ENCODE measurements around the gene ZFHX3. TPM values are rescaled to one million over a fixed set of nuclear protein-coding genes. Genes with fewer than 3 reads are reported as not detected.

The ZFHX3 gene
- total RNA-seq, 2 donors from 2014 or later: 57.7 to 70.1 TPM

DNA sequence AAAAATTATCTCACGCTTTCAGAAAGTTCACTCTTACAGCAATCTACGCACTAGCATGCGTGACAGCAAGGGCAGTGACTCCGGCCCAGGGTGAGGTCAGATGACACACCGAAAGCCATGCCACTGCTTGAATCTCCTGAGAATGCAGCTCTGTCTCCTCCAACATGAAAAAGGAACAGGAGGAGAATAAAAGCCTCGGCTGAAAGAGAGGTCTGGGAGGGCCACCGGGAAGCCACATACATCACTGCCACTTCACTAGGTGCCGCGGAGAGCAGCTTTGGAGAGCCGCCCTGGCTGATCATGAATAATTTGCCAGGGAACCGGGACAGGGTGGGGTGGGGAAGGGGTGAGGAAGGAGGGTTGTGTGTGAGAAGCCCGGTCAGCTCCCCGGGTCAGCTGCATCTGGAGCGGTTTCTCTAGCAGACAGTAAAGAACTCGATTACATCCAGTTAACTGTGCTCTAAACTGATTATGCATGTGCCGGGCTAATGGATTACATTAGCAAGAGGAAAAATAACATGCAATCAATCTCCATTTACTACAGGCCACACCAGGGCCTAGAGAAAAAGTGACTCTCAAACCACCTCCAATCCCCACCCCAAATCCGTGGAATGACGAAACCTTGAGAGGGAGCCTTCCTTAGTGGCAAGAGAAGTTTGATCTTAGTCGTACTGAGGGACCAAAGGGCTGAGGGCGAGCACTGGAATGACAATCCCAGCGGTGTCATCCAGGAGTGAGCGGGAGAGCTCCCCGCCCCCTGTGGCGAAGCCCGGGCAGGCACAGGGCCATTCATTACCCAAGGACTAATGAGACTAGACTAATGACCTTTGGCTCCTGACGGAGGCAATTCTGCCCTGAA is 100.3 kb downstream of the ZFHX3 start:
- peak overlapping the region; percentile 4 for H3K4me3 ChIP-seq
- no peaks in the 10 kb centered on the region for H3K9me3 ChIP-seq
- H3K4me1 ChIP-seq (ENCODE audit: control insufficient read depth in 1 of 2, low read depth in 2 of 2): peaks cover 30 to 55% of the 10 kb centered on the region in 2 donors
- TF ChIP-seq, protein P1, sequence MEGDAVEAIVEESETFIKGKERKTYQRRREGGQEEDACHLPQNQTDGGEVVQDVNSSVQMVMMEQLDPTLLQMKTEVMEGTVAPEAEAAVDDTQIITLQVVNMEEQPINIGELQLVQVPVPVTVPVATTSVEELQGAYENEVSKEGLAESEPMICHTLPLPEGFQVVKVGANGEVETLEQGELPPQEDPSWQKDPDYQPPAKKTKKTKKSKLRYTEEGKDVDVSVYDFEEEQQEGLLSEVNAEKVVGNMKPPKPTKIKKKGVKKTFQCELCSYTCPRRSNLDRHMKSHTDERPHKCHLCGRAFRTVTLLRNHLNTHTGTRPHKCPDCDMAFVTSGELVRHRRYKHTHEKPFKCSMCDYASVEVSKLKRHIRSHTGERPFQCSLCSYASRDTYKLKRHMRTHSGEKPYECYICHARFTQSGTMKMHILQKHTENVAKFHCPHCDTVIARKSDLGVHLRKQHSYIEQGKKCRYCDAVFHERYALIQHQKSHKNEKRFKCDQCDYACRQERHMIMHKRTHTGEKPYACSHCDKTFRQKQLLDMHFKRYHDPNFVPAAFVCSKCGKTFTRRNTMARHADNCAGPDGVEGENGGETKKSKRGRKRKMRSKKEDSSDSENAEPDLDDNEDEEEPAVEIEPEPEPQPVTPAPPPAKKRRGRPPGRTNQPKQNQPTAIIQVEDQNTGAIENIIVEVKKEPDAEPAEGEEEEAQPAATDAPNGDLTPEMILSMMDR (IDR thresholded peaks at IDR 0.05): no peak
- no peaks in the 10 kb centered on the region for H3K27me3 ChIP-seq (replicated peaks; ENCODE audit: insufficient read depth)
- DNase-seq (ENCODE audit: low spot score): no peak
- H3K36me3 ChIP-seq: peaks cover 8% of the 10 kb centered on the region
- H3K27ac ChIP-seq: peak overlapping the region; percentile 18 to 34
- ATAC-seq (ENCODE audit: insufficient number of reproducible peaks, low FRiP score, low read depth): no peak

DNA sequence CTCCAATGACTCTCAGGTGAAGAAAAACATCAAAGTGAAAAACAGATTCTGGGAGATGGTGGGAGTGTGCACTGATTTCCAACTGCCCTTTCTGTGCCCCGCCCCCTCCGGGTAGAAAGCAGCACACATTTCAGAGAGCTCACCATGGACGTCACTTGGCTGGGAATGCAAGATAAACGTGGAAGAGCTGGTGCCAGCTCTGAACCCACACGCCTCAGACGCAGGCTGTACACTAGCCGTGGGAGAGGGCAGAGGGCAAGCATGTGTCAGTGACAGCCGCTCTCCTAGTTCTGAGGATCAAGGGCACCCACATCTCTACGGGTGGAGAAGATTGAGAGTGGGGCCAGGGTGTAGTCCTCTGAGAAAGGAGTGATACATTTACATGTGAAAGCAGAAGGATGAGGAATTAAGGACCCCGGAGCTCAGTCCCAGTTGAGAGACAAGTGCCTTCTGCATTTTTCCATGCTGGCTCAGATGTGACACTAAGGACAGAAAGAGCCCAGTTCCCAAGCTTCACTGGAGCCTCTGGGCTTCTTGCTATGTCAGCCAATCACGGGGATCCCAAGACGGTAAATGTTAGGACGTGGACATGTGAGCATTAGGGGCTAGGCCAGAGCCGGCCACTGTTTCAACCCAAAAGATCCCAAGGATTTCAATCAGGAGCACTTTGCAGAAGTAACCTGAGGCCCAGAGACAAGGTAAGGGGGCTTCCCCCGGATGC is 101.3 kb downstream of the ZFHX3 start:
- Histone ChIP-seq H3K4me1 (ENCODE audit: control insufficient read depth in 1 of 2, low read depth in 2 of 2) (peaks cover 25 to 45% of the 10 kb centered on the region in 2 donors), H3K36me3 (peaks cover 8% of the 10 kb centered on the region), H3K4me3 (no peak overlapping the region), H3K9me3 (no peaks in the 10 kb centered on the region), H3K27me3 (replicated peaks; ENCODE audit: insufficient read depth) (no peaks in the 10 kb centered on the region), H3K27ac (peak overlapping the region; percentile 18 to 34)
- TF ChIP-seq, protein P1 (IDR thresholded peaks at IDR 0.05): no peak
- DNase-seq (ENCODE audit: low spot score) (no peak), ATAC-seq (ENCODE audit: insufficient number of reproducible peaks, low FRiP score, low read depth) (no peak)

DNA sequence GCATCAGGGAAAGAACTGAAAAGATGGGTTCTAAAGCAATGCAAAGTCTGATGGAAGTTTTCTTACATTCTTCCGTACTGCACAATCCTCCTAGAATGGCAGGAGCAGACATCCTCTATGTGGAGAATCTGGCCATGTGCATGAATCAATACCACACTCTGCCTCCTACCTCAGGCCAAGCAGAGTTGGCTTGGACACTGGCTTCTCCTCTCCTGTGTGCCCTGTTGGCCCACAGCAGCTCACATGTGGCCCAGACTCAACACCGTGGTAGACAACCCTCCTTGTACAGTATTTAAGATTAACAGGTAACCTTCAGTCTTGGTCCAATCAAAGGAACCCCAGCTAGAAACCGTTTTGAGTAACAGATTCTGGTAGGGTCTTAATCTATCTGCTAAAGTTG is 101.9 kb downstream of the ZFHX3 start:
- ATAC-seq (ENCODE audit: insufficient number of reproducible peaks, low FRiP score, low read depth): no peak
- peak overlapping the region; percentile 18 to 34 for H3K27ac ChIP-seq

DNA sequence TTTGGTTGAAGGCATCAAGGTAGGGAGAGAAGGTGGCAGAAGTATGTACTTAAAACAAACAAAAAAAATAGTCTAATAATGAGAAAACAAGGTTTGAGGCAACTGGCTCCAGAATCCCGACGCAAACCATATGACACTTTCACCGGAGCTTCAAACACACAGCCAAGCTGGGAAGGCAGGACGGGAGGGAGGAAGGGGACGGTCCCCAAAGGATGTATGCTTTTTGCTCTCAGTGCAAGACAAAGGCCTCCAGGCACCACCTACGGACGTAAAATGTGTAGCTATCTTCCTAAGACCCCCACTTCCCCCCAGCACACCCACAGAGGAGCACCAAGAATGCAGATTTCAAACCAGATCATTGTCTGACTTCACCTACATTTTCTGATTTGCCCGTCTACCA is 102.3 kb downstream of the ZFHX3 start:
- ATAC-seq (ENCODE audit: insufficient number of reproducible peaks, low FRiP score, low read depth): no peak
- H3K27ac ChIP-seq: peak overlapping the region in 1 of 2 donors; percentile 18
- no peak for DNase-seq (ENCODE audit: low spot score)

More for the DNA sequence above, 101.9 kb downstream of the ZFHX3 start:
- Histone ChIP-seq H3K4me3 (no peak overlapping the region), H3K36me3 (peaks cover 8% of the 10 kb centered on the region), H3K9me3 (no peaks in the 10 kb centered on the region), H3K27me3 (replicated peaks; ENCODE audit: insufficient read depth) (no peaks in the 10 kb centered on the region), H3K4me1 (ENCODE audit: control insufficient read depth in 1 of 2, low read depth in 2 of 2) (peaks cover 22 to 45% of the 10 kb centered on the region in 2 donors)
- no peak for DNase-seq (ENCODE audit: low spot score)
- TF ChIP-seq, protein P1 (IDR thresholded peaks at IDR 0.05): no peak

More for the DNA sequence above, 102.3 kb downstream of the ZFHX3 start:
- Histone ChIP-seq H3K36me3 (peaks cover 8% of the 10 kb centered on the region), H3K4me3 (no peak overlapping the region), H3K4me1 (ENCODE audit: control insufficient read depth in 1 of 2, low read depth in 2 of 2) (peaks cover 22 to 50% of the 10 kb centered on the region in 2 donors), H3K9me3 (no peaks in the 10 kb centered on the region), H3K27me3 (replicated peaks; ENCODE audit: insufficient read depth) (no peaks in the 10 kb centered on the region)
- TF ChIP-seq, protein P1 (IDR thresholded peaks at IDR 0.05): no peak
